ENCODE data around the gene EPHA3.

GRCh38 chr3:89395996-89396395, 288.6 kb downstream of the EPHA3 start:
- TF ChIP-seq CTCF (IDR thresholded peaks at IDR 0.05), result no peak
- no peak for TF ChIP-seq POLR2A (IDR thresholded peaks at IDR 0.05; ENCODE audit: low read length)
- no peak for TF ChIP-seq ESRRA (IDR thresholded peaks at IDR 0.05; ENCODE audit: borderline replicate concordance, low read length)
- no peak for TF ChIP-seq CEBPB (IDR thresholded peaks at IDR 0.05)
- TF ChIP-seq ELK1 (IDR thresholded peaks at IDR 0.05; ENCODE audit: low read depth, low read length), result no peak
- no peak for TF ChIP-seq ZSCAN20 (CRISPR knock-in tag; IDR thresholded peaks at IDR 0.05)

All from A549 (cell line).